ENCODE results near the gene THSD4. TPM values are rescaled to one million over a fixed set of nuclear protein-coding genes. Genes with fewer than 3 reads are reported as not detected.

Gene THSD4
- total RNA-seq, 4 donors from 2014 or later, result 10.7 to 59.5 (median 49.0) TPM

DNA sequence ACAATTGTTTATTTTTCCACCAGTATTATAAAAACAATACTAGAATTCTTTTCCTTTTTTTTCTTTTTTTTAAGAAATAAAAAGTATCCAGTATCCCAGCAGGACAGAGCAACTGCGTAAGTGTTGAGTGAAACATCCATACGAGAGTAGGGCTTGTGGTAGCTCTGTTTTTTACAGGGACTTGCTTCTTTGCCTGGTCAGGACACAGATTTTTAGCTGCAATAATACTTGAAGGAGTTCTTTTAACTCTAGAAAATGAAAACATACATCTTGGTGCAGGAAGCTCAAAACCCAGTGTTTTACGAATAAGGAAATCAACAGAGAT lies 397.4 kb downstream of the THSD4 start:
- Histone ChIP-seq H3K27me3 (no peaks in the 10 kb centered on the region), H3K9me3 (no peaks in the 10 kb centered on the region), H3K36me3 (no peaks in the 10 kb centered on the region), H3K4me3 (no peak overlapping the region), H3K4me1 (no peaks in the 10 kb centered on the region), H3K27ac (no peak overlapping the region)
- no peak for TF ChIP-seq CTCF (IDR thresholded peaks at IDR 0.05)
- DNase-seq, result no peak

GRCh38 chr15:71515375-71516186 lies 400.3 kb downstream of the THSD4 start:
- DNase-seq, result no peak
- no peak overlapping the region for H3K4me3 ChIP-seq
- TF ChIP-seq CTCF (IDR thresholded peaks at IDR 0.05) (no peak), POLR2A (IDR thresholded peaks at IDR 0.05) (no peak)
- H3K27me3 ChIP-seq, result no peaks in the 10 kb centered on the region
- H3K27ac ChIP-seq, result no peak overlapping the region
- no peaks in the 10 kb centered on the region for H3K9me3 ChIP-seq
- no peaks in the 10 kb centered on the region for H3K4me1 ChIP-seq
- no peaks in the 10 kb centered on the region for H3K36me3 ChIP-seq

- Histone ChIP-seq H3K36me3 (no peaks in the 10 kb centered on the region), H3K4me3 (no peak overlapping the region), H3K9me3 (no peaks in the 10 kb centered on the region), H3K27me3 (no peaks in the 10 kb centered on the region), H3K4me1 (no peaks in the 10 kb centered on the region), H3K27ac (no peak overlapping the region)
- no peak for TF ChIP-seq POLR2A (IDR thresholded peaks at IDR 0.05)
- TF ChIP-seq CTCF (IDR thresholded peaks at IDR 0.05), result no peak
- no peak for DNase-seq
Measured at GRCh38 chr15:71517751-71518150, 402.5 kb downstream of the THSD4 start.

- no peaks in the 10 kb centered on the region for H3K36me3 ChIP-seq
- H3K4me3 ChIP-seq, result no peak overlapping the region
- DNase-seq, result no peak
- no peaks in the 10 kb centered on the region for H3K4me1 ChIP-seq
- H3K9me3 ChIP-seq, result no peaks in the 10 kb centered on the region
- no peaks in the 10 kb centered on the region for H3K27me3 ChIP-seq
- no peak overlapping the region for H3K27ac ChIP-seq
- TF ChIP-seq CTCF (IDR thresholded peaks at IDR 0.05), result no peak
- TF ChIP-seq POLR2A (IDR thresholded peaks at IDR 0.05), result no peak
Measured at GRCh38 chr15:71518661-71519060, 403.4 kb downstream of the THSD4 start.

DNA sequence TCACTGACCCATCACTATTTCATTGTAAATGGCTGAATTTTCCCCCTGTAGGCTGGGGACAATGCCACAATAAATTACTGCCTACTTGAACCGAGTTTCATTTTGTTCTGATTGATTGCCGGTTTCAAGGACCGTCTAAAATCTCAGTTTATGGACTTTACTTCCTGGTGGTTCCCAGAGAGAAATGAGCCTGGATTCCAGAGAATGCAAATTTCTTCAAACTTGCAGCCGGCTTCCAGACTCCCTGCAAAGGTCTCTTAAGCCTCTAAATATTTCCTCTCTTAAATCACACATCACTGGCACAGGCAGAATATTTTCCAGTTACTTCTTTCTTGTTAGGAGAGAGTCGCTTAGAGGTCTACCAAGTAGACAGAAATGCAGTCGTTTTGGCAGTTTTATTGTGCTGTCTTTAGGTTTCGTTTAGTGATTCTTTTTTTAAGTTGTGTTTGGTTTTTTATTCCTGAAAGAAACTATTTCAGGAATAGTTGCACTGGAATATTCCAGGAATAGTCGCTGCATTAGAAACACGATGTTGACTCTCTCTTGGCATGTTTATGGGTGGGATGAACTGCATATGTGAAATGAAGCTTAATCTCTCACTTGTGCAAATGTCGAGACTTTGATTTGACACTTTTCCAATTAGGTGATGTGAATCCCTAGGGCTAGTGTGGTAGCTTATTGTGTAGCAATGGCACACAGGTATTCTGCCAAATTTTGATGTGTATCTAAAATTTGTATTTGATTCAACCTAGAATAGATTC lies 411.0 kb downstream of the THSD4 start:
- no peak overlapping the region for H3K27ac ChIP-seq
- no peaks in the 10 kb centered on the region for H3K36me3 ChIP-seq
- no peaks in the 10 kb centered on the region for H3K27me3 ChIP-seq
- H3K4me1 ChIP-seq, result no peaks in the 10 kb centered on the region
- no peak overlapping the region for H3K4me3 ChIP-seq
- no peaks in the 10 kb centered on the region for H3K9me3 ChIP-seq
- DNase-seq, result no peak
- TF ChIP-seq POLR2A (IDR thresholded peaks at IDR 0.05), result no peak
- TF ChIP-seq CTCF (IDR thresholded peaks at IDR 0.05), result no peak
